Naive B cell (primary cell): Measurements from ENCODE around the gene PP2D1. TPM values are rescaled to one million over a fixed set of nuclear protein-coding genes. Genes with fewer than 3 reads are reported as not detected.

ENCODE experiments used
- ATAC-seq, 2 donors: fragments of 150-1000 bp; cut with Tn5 transposase; 2 replicates each; pipeline ENCODE4 v1.10.0; 2021; ENCODE audit warnings: low read depth in 2 of 2, mild to moderate bottlenecking in 2 of 2, moderate library complexity in 2 of 2
- DNase-seq: peaks from one replicate; pipeline ENCODE4 v3.0.0; 2022
- H3K27ac Mint-ChIP-seq, 6 donors: one replicate each; pipeline ENCODE4 v1.8.0; 2020 to 2022; ENCODE audit warnings: mild to moderate bottlenecking in 6 of 6, mixed read lengths in 6 of 6, moderate library complexity in 5 of 6, inconsistent platforms in 2 of 6
- H3K27me3 Mint-ChIP-seq, 3 donors: one replicate each; pipeline ENCODE4 v1.8.0; 2021 to 2022; ENCODE audit warnings: mixed read lengths in 3 of 3, mild to moderate bottlenecking in 1 of 3
- H3K36me3 Mint-ChIP-seq, 2 donors: one replicate each; pipeline ENCODE4 v1.8.0; 2020 to 2022; ENCODE audit warnings: mixed read lengths in 2 of 2, inconsistent platforms in 1 of 2, mild to moderate bottlenecking in 1 of 2
- H3K4me1 Mint-ChIP-seq, 3 donors: one replicate each; pipeline ENCODE4 v1.8.0; 2020 to 2022; ENCODE audit warnings: mixed read lengths in 3 of 3, inconsistent platforms in 1 of 3, mild to moderate bottlenecking in 1 of 3, moderate library complexity in 1 of 3
- H3K4me3 Mint-ChIP-seq, 8 donors: one replicate each; pipeline ENCODE4 v1.8.0; 2020 to 2022; ENCODE audit warnings: mild to moderate bottlenecking in 8 of 8, mixed read lengths in 8 of 8, moderate library complexity in 8 of 8, inconsistent platforms in 2 of 8
- H3K9me3 Mint-ChIP-seq, 7 donors: one replicate each; pipeline ENCODE4 v1.8.0; 2020 to 2022; ENCODE audit warnings: mixed read lengths in 7 of 7, mild to moderate bottlenecking in 5 of 7, inconsistent platforms in 2 of 7, moderate library complexity in 1 of 7
- polyA plus RNA-seq, 6 donors: library from polyadenylated mRNA; unstranded; fragments of 300-500 nt; fragmentation: Illumina TruSeq; gene quantifications; one replicate each; pipeline ENCODE4 v1.2.3, GENCODE V29; 2021; ENCODE audit warnings: low read depth in 6 of 6

Gene PP2D1
- polyA plus RNA-seq, 6 donors from 2014 or later = 0.71 to 1.1 (median 1.0) TPM; not detected in 1

DNA sequence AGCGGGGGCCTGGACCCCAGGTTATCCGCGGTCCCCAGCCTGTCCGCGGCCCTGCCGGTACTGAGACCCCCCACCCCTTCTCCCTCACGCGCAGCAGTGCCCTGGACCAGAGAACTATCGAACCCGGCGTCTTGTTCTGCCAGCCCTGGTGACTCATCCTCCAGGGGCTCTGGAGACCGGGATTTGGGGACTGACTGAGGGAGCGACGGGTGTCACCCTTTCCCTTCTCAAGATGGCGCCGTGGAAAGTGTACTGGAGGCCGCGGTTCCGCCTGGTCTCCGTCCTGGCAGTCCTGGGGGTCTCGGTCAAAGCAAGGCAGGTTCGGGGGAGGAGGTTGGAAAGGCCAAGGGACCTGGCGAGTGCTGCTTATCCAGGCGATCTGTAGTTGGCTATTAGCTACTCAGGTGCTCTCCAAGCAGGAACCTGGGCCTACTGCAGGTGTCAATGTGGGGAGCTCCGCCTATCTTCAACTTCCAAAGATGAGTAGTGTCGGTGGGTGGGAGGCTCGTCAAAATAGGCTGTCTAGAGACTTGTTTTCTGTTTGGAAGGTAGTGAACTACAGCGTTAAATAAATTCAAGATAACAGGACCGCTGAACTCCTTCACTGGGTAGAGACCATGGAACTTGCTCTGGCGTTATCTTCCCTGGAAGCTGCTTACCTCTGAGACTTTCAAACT, 64.4 kb downstream of the PP2D1 start:
- H3K36me3 Mint-ChIP-seq = peaks cover 6 to 8% of the 10 kb centered on the region in 2 donors
- H3K9me3 Mint-ChIP-seq = no peaks in the 10 kb centered on the region
- peak overlapping the region; percentile 89 to 100 (median 98) for H3K4me3 Mint-ChIP-seq
- H3K4me1 Mint-ChIP-seq = peaks cover 32 to 63% (median 40%) of the 10 kb centered on the region in 3 donors
- DNase-seq (peak; percentile 45), ATAC-seq (peak; percentile 7 to 13)
- H3K27ac Mint-ChIP-seq = peak overlapping the region; percentile 96 to 100 (median 98)
- no peaks in the 10 kb centered on the region for H3K27me3 Mint-ChIP-seq

DNA sequence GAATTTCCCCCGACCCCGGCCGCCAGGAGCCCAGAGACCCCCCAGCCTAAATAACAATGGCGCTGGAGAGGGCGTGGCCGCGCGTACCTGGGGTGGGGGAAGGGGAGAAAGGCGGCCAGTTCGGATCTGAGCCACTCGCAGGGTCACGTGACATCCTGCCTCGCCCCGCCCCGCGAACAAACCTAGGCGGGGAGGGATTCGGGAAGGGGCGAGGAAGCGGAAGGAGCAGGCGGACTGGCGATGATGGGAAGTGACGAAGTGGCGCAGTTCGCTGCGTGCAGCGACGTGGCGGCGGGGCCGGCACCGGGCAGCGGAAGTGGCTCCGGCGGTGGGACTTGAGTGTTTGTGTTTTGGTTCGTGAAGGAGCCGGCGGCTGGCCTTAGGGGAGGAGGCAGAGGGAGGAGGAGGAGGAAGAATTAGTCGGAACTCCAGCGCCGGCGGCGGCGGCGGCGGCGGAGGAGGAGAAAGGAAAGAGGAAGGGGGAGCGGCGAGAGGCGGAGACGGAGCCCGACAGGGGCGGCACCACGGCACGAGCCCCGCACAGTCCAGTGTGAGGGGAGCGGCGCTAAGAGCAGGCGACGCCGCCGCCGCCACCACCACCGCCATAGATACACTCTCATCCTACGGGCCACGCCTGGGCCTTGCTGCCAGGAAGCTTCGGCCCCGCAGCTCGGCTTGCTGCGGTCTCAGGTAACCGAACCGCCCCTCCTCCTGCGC, 65.1 kb downstream of the PP2D1 start, which contains the start of gene RAB5A:
Gene RAB5A, plus strand, starts transcription at position 266 of the 717 bp plus-strand sequence. CDS start 3,802 bp downstream, outside the sequence.
- Mint-ChIP-seq H3K27ac (peak within 1 kb of the TSS; percentile 96 to 100 (median 99)), H3K27me3 (no peaks in the 10 kb centered on the region), H3K4me3 (peak within 1 kb of the TSS; percentile 89 to 100 (median 98)), H3K9me3 (no peaks in the 10 kb centered on the region), H3K36me3 (peaks cover 6 to 7% of the 10 kb centered on the region in 2 donors), H3K4me1 (peaks cover 32 to 58% (median 33%) of the 10 kb centered on the region in 3 donors)
- ATAC-seq (peak; percentile 81 to 83), DNase-seq (peak; percentile 97)

- H3K9me3 Mint-ChIP-seq = no peaks in the 10 kb centered on the region
These were observed 65.9 kb downstream of the PP2D1 start for GRCh38 chr3:19945969-19946831.

GRCh38 chr3:19945534-19945933, 66.5 kb downstream of the PP2D1 start:
- Mint-ChIP-seq H3K36me3 (peaks cover 0 to under 1% of the 10 kb centered on the region in 2 donors), H3K27me3 (no peaks in the 10 kb centered on the region), H3K4me3 (peak overlapping the region; percentile 30 to 100 (median 98)), H3K4me1 (peaks cover 27 to 46% (median 27%) of the 10 kb centered on the region in 3 donors), H3K9me3 (no peaks in the 10 kb centered on the region), H3K27ac (peak overlapping the region; percentile 96 to 100 (median 99))
- DNase-seq (no peak), ATAC-seq (no peak)

More at GRCh38 chr3:19945969-19946831, 65.9 kb downstream of the PP2D1 start:
- ATAC-seq = peak; percentile 4 to 11
- Mint-ChIP-seq H3K27ac (peak overlapping the region; percentile 96 to 100 (median 99)), H3K27me3 (no peaks in the 10 kb centered on the region), H3K4me3 (peak overlapping the region; percentile 89 to 100 (median 98)), H3K36me3 (peaks cover 0 to 6% of the 10 kb centered on the region in 2 donors), H3K4me1 (peaks cover 27 to 52% (median 27%) of the 10 kb centered on the region in 3 donors)
- no peak for DNase-seq

DNA sequence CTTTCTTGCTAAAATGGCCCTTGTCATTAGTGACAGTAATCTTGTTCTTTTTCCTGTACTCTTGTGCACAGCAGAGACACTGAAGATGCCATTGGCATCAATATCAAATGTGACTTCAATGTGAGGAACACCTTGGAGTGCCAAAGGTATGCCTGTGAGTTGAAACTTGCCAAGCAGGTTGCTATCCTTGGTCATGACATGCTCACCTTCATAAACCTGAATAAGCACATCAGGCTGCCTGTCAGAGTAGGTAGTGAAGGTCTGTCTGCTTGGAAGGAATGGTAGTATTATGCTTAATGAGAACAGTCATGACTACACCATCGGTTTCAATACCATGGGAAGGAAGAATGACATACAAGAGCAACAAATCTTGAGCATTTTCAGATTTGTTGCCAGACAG, 71.4 kb downstream of the PP2D1 start:
- ATAC-seq = no peak
- Mint-ChIP-seq H3K27ac (no peak overlapping the region), H3K4me1 (peaks cover 6 to 9% (median 8%) of the 10 kb centered on the region in 3 donors), H3K36me3 (peaks cover 0 to 12% of the 10 kb centered on the region in 2 donors), H3K27me3 (peaks cover 0 to 5% (median 0%) of the 10 kb centered on the region in 3 donors), H3K4me3 (no peak overlapping the region), H3K9me3 (peaks cover 0 to 5% (median 0%) of the 10 kb centered on the region in 7 donors)
- no peak for DNase-seq

DNA sequence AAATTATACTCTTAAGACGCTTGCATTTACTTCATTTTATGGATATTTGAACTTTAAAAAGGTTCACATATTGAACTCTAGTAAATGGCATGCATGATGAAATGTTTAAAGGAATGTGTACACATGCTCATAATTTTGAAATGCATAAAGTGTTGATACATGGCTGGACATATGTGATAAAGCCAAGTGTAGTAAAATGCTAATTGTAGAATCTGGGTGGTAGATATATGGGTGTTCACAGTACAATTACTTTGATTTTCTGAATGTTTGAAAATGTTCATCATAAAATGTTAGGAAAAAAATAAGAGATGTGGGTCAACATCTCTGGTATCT, 73.8 kb downstream of the PP2D1 start:
- Mint-ChIP-seq H3K27me3 (peaks cover 5 to 12% (median 11%) of the 10 kb centered on the region in 3 donors), H3K9me3 (peaks cover 0 to 5% (median 0%) of the 10 kb centered on the region in 7 donors), H3K4me1 (peaks cover 0 to 8% (median 7%) of the 10 kb centered on the region in 3 donors), H3K27ac (peak overlapping the region in 1 of 6 donors; percentile 28), H3K36me3 (peaks cover 0 to 12% of the 10 kb centered on the region in 2 donors), H3K4me3 (no peak overlapping the region)
- DNase-seq (no peak), ATAC-seq (no peak)

DNA sequence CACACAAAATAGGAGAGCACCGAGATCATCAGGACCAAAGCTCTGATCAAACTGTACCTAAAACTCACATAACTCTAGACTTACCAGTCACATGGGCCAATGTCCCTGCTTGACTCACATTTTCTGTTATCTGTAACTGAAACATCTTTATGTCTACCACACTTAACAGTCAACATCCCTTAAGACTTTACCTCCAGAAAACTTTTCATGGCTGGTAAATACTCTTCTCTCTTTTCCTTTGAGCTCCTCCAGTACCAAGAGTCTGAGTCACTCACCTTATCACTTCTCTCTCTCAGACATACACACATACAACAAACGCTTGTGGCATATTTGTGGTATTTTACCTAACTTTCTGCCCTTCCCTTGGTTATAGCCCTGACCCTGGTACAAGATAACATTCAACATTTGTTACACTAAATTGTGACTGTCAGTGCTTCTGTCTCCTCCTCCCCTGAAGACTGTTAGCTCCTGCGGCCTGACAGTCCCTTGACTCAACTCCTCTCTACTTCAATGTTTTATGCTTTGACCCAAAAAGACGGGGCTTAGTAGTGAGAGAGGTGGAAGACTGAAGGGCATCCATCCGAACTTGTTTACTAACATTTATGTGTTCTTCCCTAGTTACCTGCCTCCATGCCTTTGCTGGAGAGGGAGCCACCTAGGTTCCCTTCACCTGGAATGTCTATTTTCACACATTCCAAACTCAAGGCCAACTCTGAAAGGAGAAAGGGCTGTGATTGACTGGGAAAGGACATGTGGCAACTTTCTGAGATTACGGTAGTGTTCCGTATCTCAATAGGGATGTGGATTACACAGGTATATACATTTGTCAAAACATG, 74.4 kb downstream of the PP2D1 start:
- no peak for ATAC-seq
- peaks cover 0 to 12% of the 10 kb centered on the region in 2 donors for H3K36me3 Mint-ChIP-seq
- no peak for DNase-seq
- no peak overlapping the region for H3K27ac Mint-ChIP-seq
- peaks cover 5 to 12% (median 11%) of the 10 kb centered on the region in 3 donors for H3K27me3 Mint-ChIP-seq
- peaks cover 0 to 8% (median 7%) of the 10 kb centered on the region in 3 donors for H3K4me1 Mint-ChIP-seq
- H3K4me3 Mint-ChIP-seq = no peak overlapping the region
- H3K9me3 Mint-ChIP-seq = peaks cover 0 to 5% (median 0%) of the 10 kb centered on the region in 7 donors

Other genes starting within 250 kb of the PP2D1 start
- gene EFHB, start 78.0 kb downstream of the PP2D1 start, polyA plus RNA-seq = 1 to 10 TPM in 2 of 6 donors, under 1 TPM in 2, not detected in 2; 0.74 to 2.5 (median 1.4) TPM
- 10 to 100 TPM; 22.6 to 42.0 (median 35.5) TPM for gene RAB5A, start 65.2 kb downstream of the PP2D1 start, polyA plus RNA-seq
- 1 to 10 TPM; 3.5 to 9.2 (median 4.9) TPM for gene KAT2B, start 28.2 kb upstream of the PP2D1 start, polyA plus RNA-seq
- 10 to 100 TPM; 10.1 to 19.8 (median 12.1) TPM for gene SGO1, start 173.9 kb upstream of the PP2D1 start, polyA plus RNA-seq